Measurements from ENCODE around the gene TBC1D10A.

GRCh38 chr22:30338802-30339201 lies 12.1 kb upstream of the TBC1D10A start:
- no peak for TF ChIP-seq CTCF (IDR thresholded peaks at IDR 0.05)
- TF ChIP-seq POLR2AphosphoS5 (IDR thresholded peaks at IDR 0.05): no peak
- TF ChIP-seq EP300 (IDR thresholded peaks at IDR 0.05): no peak
